Endothelial cell of umbilical vein (primary cell): ENCODE results near the gene HERC5. TPM values are rescaled to one million over a fixed set of nuclear protein-coding genes. Genes with fewer than 3 reads are reported as not detected.

ENCODE experiments used
- BruUV-seq: library from RNA; stranded (reverse); fragments of 400-500 nt; replicated peaks from 2 replicates; lab custom pipeline; 2021; lab: Mats Ljungman, UMichigan
- CTCF ChIA-PET: fragments of 300-600, 350-600 bp; sonication (Branson Sonifier 250); formaldehyde crosslinking; loops from one replicate; lab custom pipeline; 2021; ENCODE audit warnings: antibody characterized with exemption, inconsistent platforms; lab: Charles Lee
- POLR2A ChIA-PET: fragments of 300-600, 350-600 bp; sonication (Branson Sonifier 250); formaldehyde crosslinking; loops from one replicate; lab custom pipeline; 2021; ENCODE audit warnings: antibody characterized with exemption, inconsistent platforms; lab: Charles Lee
- DNase-seq: peaks from one replicate; pipeline ENCODE4 v3.0.0-alpha.2; 2011; ENCODE audit warnings: low read depth, low spot score
- FAIRE-seq: peaks from 2 replicates; lab custom pipeline; 2011; peaks lifted over from hg19 to GRCh38; lab: Jason Lieb, UNC
- H2AFZ ChIP-seq: 2 replicates; pipeline ENCODE4 v1.6.0; 2012; ENCODE audit warnings: low read depth, low read length, control low read depth, inconsistent platforms
- H3K27ac ChIP-seq: 2 replicates; pipeline ENCODE4 v1.5.1; 2011; ENCODE audit warnings: low read depth, mild to moderate bottlenecking, control low read depth, low read length, moderate library complexity; ENCODE audit not compliant: insufficient read depth
- H3K27me3 ChIP-seq, 2 experiments: 2 replicates each; pipeline versions ENCODE4 v1.6.0 to v1.6.1; 2011; ENCODE audit warnings: low read length in 2 of 2, mixed read lengths in 1 of 2; ENCODE audit not compliant: control insufficient read depth in 2 of 2, insufficient read depth in 2 of 2
- H3K36me3 ChIP-seq, 2 experiments: 2 replicates in 1 of 2; 3 replicates in 1 of 2; pipeline ENCODE4 v1.5.1; 2011; ENCODE audit warnings: low read length in 2 of 2, mild to moderate bottlenecking in 1 of 2, moderate library complexity in 1 of 2; ENCODE audit not compliant: control insufficient read depth in 2 of 2, insufficient read depth in 2 of 2; ENCODE audit errors: extremely low read depth in 1 of 2
- H3K4me1 ChIP-seq: 3 replicates; pipeline ENCODE4 v1.5.1; 2011; ENCODE audit warnings: mild to moderate bottlenecking, low read length; ENCODE audit not compliant: control insufficient read depth, insufficient read depth; ENCODE audit errors: extremely low read depth
- H3K4me2 ChIP-seq: 2 replicates; pipeline ENCODE4 v1.6.1; 2011; ENCODE audit warnings: low read length, control low read depth, mixed read lengths; ENCODE audit not compliant: insufficient read depth
- H3K4me3 ChIP-seq, 3 experiments: fragments of 200-600 bp in 1 of 3; sonication (generic), shearing (Covaris generic) in 1 of 3; replicated peaks in 1 of 3; 2 replicates each; pipeline ENCODE4 v1.5.1; 2011 to 2016; ENCODE audit warnings: control low read depth in 3 of 3, low read length in 3 of 3, mild to moderate bottlenecking in 2 of 3, inconsistent platforms in 1 of 3, low read depth in 1 of 3, moderate library complexity in 1 of 3; ENCODE audit not compliant: insufficient read depth in 1 of 3
- H3K79me2 ChIP-seq: 2 replicates; pipeline ENCODE4 v1.6.0; 2012; ENCODE audit warnings: low read length, inconsistent platforms; ENCODE audit not compliant: control insufficient read depth, insufficient read depth
- H3K9ac ChIP-seq: replicated peaks from 2 replicates; pipeline ENCODE3; 2011; ENCODE audit warnings: low read length, control low read depth; ENCODE audit not compliant: insufficient read depth; ENCODE audit errors: extremely low read depth
- H3K9me1 ChIP-seq: replicated peaks from 3 replicates; pipeline ENCODE4 v1.6.0; 2011; ENCODE audit warnings: mild to moderate bottlenecking, low read length; ENCODE audit not compliant: control insufficient read depth, insufficient read depth; ENCODE audit errors: extremely low read depth
- H3K9me3 ChIP-seq: replicated peaks from 2 replicates; pipeline ENCODE4 v1.5.1; 2012; ENCODE audit warnings: low read length, inconsistent platforms; ENCODE audit not compliant: control insufficient read depth, insufficient read depth
- H4K20me1 ChIP-seq: replicated peaks from 2 replicates; pipeline ENCODE3; 2011; ENCODE audit warnings: mild to moderate bottlenecking, low read length; ENCODE audit not compliant: control insufficient read depth, insufficient read depth; ENCODE audit errors: extremely low read depth
- EZH2 ChIP-seq: IDR thresholded peaks from 2 replicates; pipeline ENCODE4 v1.6.1; 2012; ENCODE audit warnings: borderline replicate concordance, low read depth, mild to moderate bottlenecking, moderate library complexity, low read length, inconsistent platforms; ENCODE audit not compliant: severe bottlenecking
- FOS ChIP-seq: IDR thresholded peaks from 2 replicates; pipeline ENCODE4 v1.6.1; 2011; ENCODE audit warnings: mild to moderate bottlenecking, low read length, moderate library complexity, borderline replicate concordance; ENCODE audit not compliant: insufficient read depth
- GATA2 ChIP-seq: IDR thresholded peaks from 2 replicates; pipeline ENCODE4 v1.7.0; 2011; ENCODE audit warnings: low read depth, mild to moderate bottlenecking, moderate library complexity, mixed read lengths, low read length; ENCODE audit not compliant: insufficient read length, insufficient read depth
- JUN ChIP-seq: IDR thresholded peaks from 2 replicates; pipeline ENCODE4 v1.6.1; 2011; ENCODE audit warnings: borderline replicate concordance, low read depth; ENCODE audit not compliant: insufficient read length, insufficient read depth
- MYC ChIP-seq: IDR thresholded peaks from one replicate; pipeline ENCODE4 v1.6.1; 2011; ENCODE audit warnings: mild to moderate bottlenecking, low read depth, low read length
- POLR2A ChIP-seq: IDR thresholded peaks from 2 replicates; pipeline ENCODE4 v1.6.1; 2012; ENCODE audit warnings: low read depth, mild to moderate bottlenecking, control low read depth, low read length
- POLR2AphosphoS5 ChIP-seq: IDR thresholded peaks from 2 replicates; pipeline ENCODE4 v1.6.1; 2012; ENCODE audit warnings: low read depth, mild to moderate bottlenecking, control low read depth, low read length, moderate library complexity; ENCODE audit not compliant: insufficient read depth
- dilution Hi-C: fragments of 300-500 bp; cut with MboI; formaldehyde crosslinking; loops from one replicate; pipeline ENCODE4 v1.15.0; 2019; ENCODE audit warnings: low sequenced_read_pairs; ENCODE audit not compliant: extremely low pct_ligation_motif_present
- intact Hi-C: fragments of 100-400 bp; cut with micrococcal nuclease; formaldehyde crosslinking; loops from one replicate; pipeline ENCODE4 v1.10.0; 2022
- polyA plus RNA-seq, 4 experiments: library from polyadenylated mRNA; depleted of rRNA in 3 of 4; stranded (reverse) in 3 of 4; unstranded in 1 of 4; fragments of >200 nt; gene quantifications; 2 replicates each; pipeline versions ENCODE4 v1.2.1 to v1.2.3, GENCODE V29; 2011 to 2012; ENCODE audit warnings: missing spikeins in 1 of 4
- total RNA-seq: library from RNA; stranded (reverse); gene quantifications from 2 replicates; pipeline ENCODE4 v1.2.3, GENCODE V29; 2021
- TF ChIP-seq, protein P1 (sequence below): IDR thresholded peaks from 2 replicates; pipeline ENCODE4 v1.6.1; 2011; ENCODE audit not compliant: insufficient read depth, insufficient read length
- TF ChIP-seq, protein P2 (sequence below), 2 donors: IDR thresholded peaks; 1 replicate in 1 of 2; 2 replicates in 1 of 2; pipeline ENCODE4 v1.5.1; 2011; ENCODE audit warnings: low read length in 2 of 2, mild to moderate bottlenecking in 2 of 2, moderate library complexity in 2 of 2, control low read depth in 1 of 2, inconsistent platforms in 1 of 2, low read depth in 1 of 2; ENCODE audit not compliant: insufficient read depth in 1 of 2; ENCODE audit errors: extremely low read depth in 1 of 2

Gene HERC5
- total and polyA plus RNA-seq, 2 donors (not counting 3 experiments of a cell fraction or from before 2014, with no cell fraction given), result 0.19 to 0.91 TPM

DNA sequence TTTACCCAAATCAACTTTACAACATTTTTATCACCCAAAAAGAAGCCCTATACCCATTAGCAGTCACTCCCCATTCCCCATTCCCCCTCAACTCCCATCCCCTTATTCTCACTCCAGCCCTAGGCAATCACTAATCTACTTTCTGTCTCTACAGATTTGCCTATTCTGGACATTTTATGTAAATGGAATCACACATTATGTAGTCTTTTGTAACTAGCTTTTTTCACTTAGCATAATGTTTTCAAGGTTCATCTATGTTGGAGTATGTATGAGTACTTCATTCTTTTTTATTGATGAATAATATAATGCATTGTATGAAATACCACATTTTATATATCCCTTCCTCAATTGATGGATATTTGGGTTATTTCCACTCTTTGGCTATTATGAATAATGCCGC, 36.1 kb upstream of the HERC5 start:
- dilution Hi-C loops, result no loop called here
- no TSS peak for BruUV-seq

DNA sequence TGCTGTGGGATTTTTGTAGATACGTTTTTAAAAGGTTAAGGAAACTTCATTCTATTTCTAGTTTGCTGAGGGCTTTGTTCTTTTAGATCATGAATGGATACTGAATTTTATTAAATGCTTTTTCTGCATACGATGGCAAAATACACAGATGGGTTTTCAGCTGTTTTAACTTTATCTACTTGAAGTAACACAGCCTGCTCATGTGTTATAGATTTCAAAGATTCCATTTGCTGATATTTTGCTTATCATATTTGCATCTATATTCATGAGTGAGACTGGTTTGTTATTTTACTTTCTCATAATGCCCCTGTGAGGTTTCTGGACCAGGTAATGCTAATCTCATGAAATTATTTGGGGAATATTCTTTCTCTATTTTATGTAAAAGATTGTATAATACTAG, 34.5 kb upstream of the HERC5 start:
- Histone ChIP-seq H3K4me3 (no peak overlapping the region), H3K4me1 (no peaks in the 10 kb centered on the region), H3K79me2 (no peaks in the 10 kb centered on the region), H3K27ac (no peak overlapping the region), H4K20me1 (no peaks in the 10 kb centered on the region), H2AFZ (no peak overlapping the region), H3K27me3 (no peaks in the 10 kb centered on the region), H3K9ac (no peak overlapping the region), H3K9me3 (no peaks in the 10 kb centered on the region), H3K4me2 (no peak overlapping the region), H3K36me3 (no peaks in the 10 kb centered on the region), H3K9me1 (no peaks in the 10 kb centered on the region)
- POLR2A ChIA-PET, result no interaction called here
- intact Hi-C loops (no loop called here), dilution Hi-C loops (no loop called here)
- TF ChIP-seq FOS (no peak), MYC (no peak), POLR2AphosphoS5 (no peak), POLR2A (no peak), GATA2 (no peak), EZH2 (no peak), JUN (no peak)
- TF ChIP-seq, protein P1, sequence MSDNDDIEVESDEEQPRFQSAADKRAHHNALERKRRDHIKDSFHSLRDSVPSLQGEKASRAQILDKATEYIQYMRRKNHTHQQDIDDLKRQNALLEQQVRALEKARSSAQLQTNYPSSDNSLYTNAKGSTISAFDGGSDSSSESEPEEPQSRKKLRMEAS, result no peak
- no TSS peak for BruUV-seq
- FAIRE-seq (peak; percentile 33), DNase-seq (no peak)
- CTCF ChIA-PET, result interaction anchor here (1.0 kb wide), 2 partner anchors 44 to 203 kb away, joined by 3 read pairs; partner anchors contain the start of gene HERC6

More for the DNA sequence above, 36.1 kb upstream of the HERC5 start:
- no peak overlapping the region for H3K27ac ChIP-seq
- no peak overlapping the region for H3K4me3 ChIP-seq
- H3K9ac ChIP-seq, result no peak overlapping the region
- no peaks in the 10 kb centered on the region for H3K79me2 ChIP-seq
- CTCF ChIA-PET, result no interaction called here
- H3K4me2 ChIP-seq, result no peak overlapping the region
- TF ChIP-seq FOS, result no peak
- TF ChIP-seq, protein P2, sequence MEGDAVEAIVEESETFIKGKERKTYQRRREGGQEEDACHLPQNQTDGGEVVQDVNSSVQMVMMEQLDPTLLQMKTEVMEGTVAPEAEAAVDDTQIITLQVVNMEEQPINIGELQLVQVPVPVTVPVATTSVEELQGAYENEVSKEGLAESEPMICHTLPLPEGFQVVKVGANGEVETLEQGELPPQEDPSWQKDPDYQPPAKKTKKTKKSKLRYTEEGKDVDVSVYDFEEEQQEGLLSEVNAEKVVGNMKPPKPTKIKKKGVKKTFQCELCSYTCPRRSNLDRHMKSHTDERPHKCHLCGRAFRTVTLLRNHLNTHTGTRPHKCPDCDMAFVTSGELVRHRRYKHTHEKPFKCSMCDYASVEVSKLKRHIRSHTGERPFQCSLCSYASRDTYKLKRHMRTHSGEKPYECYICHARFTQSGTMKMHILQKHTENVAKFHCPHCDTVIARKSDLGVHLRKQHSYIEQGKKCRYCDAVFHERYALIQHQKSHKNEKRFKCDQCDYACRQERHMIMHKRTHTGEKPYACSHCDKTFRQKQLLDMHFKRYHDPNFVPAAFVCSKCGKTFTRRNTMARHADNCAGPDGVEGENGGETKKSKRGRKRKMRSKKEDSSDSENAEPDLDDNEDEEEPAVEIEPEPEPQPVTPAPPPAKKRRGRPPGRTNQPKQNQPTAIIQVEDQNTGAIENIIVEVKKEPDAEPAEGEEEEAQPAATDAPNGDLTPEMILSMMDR (IDR thresholded peaks at IDR 0.05; ENCODE audit: extremely low read depth in 1 of 2, insufficient read depth in 1 of 2, low read depth in 1 of 2, low read length in 2 of 2), result no peak
- no peak for TF ChIP-seq POLR2A
- no peaks in the 10 kb centered on the region for H4K20me1 ChIP-seq
- DNase-seq (no peak), FAIRE-seq (no peak)
- no peaks in the 10 kb centered on the region for H3K9me3 ChIP-seq
- intact Hi-C loops, result no loop called here
- POLR2A ChIA-PET, result no interaction called here
- no peaks in the 10 kb centered on the region for H3K4me1 ChIP-seq
- H3K9me1 ChIP-seq, result no peaks in the 10 kb centered on the region
- no peak overlapping the region for H2AFZ ChIP-seq
- H3K27me3 ChIP-seq, result no peaks in the 10 kb centered on the region
- no peaks in the 10 kb centered on the region for H3K36me3 ChIP-seq
